Measurements from ENCODE around the gene PDZD2.

GRCh38 chr5:31941151-31941755 lies 302.3 kb downstream of the PDZD2 start:
- TF ChIP-seq CTCF (IDR thresholded peaks at IDR 0.05; ENCODE audit: low read depth, low read length, poor library complexity, severe bottlenecking) (no peak), EZH2phosphoT487 (IDR thresholded peaks at IDR 0.05; ENCODE audit: borderline replicate concordance, low read length) (no peak)

Data from DOHH2 (cell line).